ENCODE measurements around the gene FGF23.
"Not testable (repeated sequence)": the region's sequence is repeated elsewhere in the genome, so short reads cannot be mapped to it uniquely, and the experiment has no call there.

The FGF23 gene

GRCh38 chr12:4379405-4379804 lies at the start of gene FGF23:
FGF23 (minus strand) TSS chr12:4379712; CDS start chr12:4379582, 130 bp downstream.
- peak; percentile 43 for DNase-seq (ENCODE audit: low spot score)

GRCh38 chr12:4424422-4424821 lies 44.9 kb upstream of the FGF23 start:
- DNase-seq (ENCODE audit: low spot score) = no peak

- no peak for DNase-seq (ENCODE audit: low spot score)
These were observed 44.1 kb upstream of the FGF23 start for GRCh38 chr12:4423528-4424195.

- no peak for DNase-seq (ENCODE audit: low spot score)
These were observed 43.5 kb upstream of the FGF23 start for GRCh38 chr12:4422985-4423384.

GRCh38 chr12:4421590-4422031 lies 42.1 kb upstream of the FGF23 start:
- peak; percentile 61 for DNase-seq (ENCODE audit: low spot score)

- no peak for DNase-seq (ENCODE audit: low spot score)
These were observed 40.7 kb upstream of the FGF23 start for GRCh38 chr12:4420138-4420670.

GRCh38 chr12:4418913-4419312 lies 39.4 kb upstream of the FGF23 start:
- no peak for DNase-seq (ENCODE audit: low spot score)

GRCh38 chr12:4417936-4418335 lies 38.4 kb upstream of the FGF23 start:
- no peak for DNase-seq (ENCODE audit: low spot score)

GRCh38 chr12:4417455-4417854 lies 37.9 kb upstream of the FGF23 start:
- DNase-seq (ENCODE audit: low spot score) = no peak

GRCh38 chr12:4416276-4416675 lies 36.8 kb upstream of the FGF23 start:
- DNase-seq (ENCODE audit: low spot score) = no peak

- peak; percentile 16 for DNase-seq (ENCODE audit: low spot score)
These were observed 33.0 kb upstream of the FGF23 start for GRCh38 chr12:4412465-4412864.

GRCh38 chr12:4412056-4412455 lies 32.5 kb upstream of the FGF23 start:
- DNase-seq (ENCODE audit: low spot score) = no peak

- DNase-seq (ENCODE audit: low spot score) = no peak
These were observed 27.6 kb upstream of the FGF23 start for GRCh38 chr12:4407136-4407535.

- DNase-seq (ENCODE audit: low spot score) = not testable (repeated sequence)
These were observed 25.5 kb upstream of the FGF23 start for GRCh38 chr12:4404877-4405637.

GRCh38 chr12:4402996-4403395 lies 23.5 kb upstream of the FGF23 start:
- DNase-seq (ENCODE audit: low spot score) = no peak

- DNase-seq (ENCODE audit: low spot score) = no peak
These were observed 21.6 kb upstream of the FGF23 start for GRCh38 chr12:4401117-4401516.

GRCh38 chr12:4395818-4396217 lies 16.3 kb upstream of the FGF23 start:
- DNase-seq (ENCODE audit: low spot score) = no peak

GRCh38 chr12:4393211-4393610 lies 13.7 kb upstream of the FGF23 start:
- DNase-seq (ENCODE audit: low spot score) = no peak

- DNase-seq (ENCODE audit: low spot score) = no peak
These were observed 12.8 kb upstream of the FGF23 start for GRCh38 chr12:4392223-4392742.

- no peak for DNase-seq (ENCODE audit: low spot score)
These were observed 9.2 kb upstream of the FGF23 start for GRCh38 chr12:4388662-4389061.

GRCh38 chr12:4388032-4388431 lies 8.5 kb upstream of the FGF23 start:
- DNase-seq (ENCODE audit: low spot score) = no peak

GRCh38 chr12:4387607-4388006 lies 8.1 kb upstream of the FGF23 start:
- DNase-seq (ENCODE audit: low spot score) = no peak

- no peak for DNase-seq (ENCODE audit: low spot score)
These were observed 7.3 kb upstream of the FGF23 start for GRCh38 chr12:4386801-4387200.

Data from SW480 (cell line).